Thymus (tissue), 14 donors: ENCODE results near the gene SHISA6. TPM values are rescaled to one million over a fixed set of nuclear protein-coding genes. Genes with fewer than 3 reads are reported as not detected.

Source experiments
- DNase-seq, 9 donors: peaks; one replicate each; pipeline ENCODE4 v3.0.0-alpha.2; 2013; ENCODE audit warnings: low spot score in 9 of 9, low read depth in 6 of 9, missing footprints in 1 of 9
- H3K27ac ChIP-seq, 2 donors: one replicate each; pipeline ENCODE4 v1.5.1; 2013; ENCODE audit warnings: control low read depth in 1 of 2, low read depth in 1 of 2, low read length in 1 of 2, mild to moderate bottlenecking in 1 of 2, moderate library complexity in 1 of 2
- H3K27me3 ChIP-seq, 2 donors: one replicate each; pipeline ENCODE4 v1.5.1; 2013; ENCODE audit warnings: low read length in 1 of 2; ENCODE audit not compliant: control insufficient read depth in 2 of 2, insufficient read depth in 1 of 2
- H3K36me3 ChIP-seq, 2 donors: one replicate each; pipeline ENCODE4 v1.5.1; 2013; ENCODE audit warnings: low read length in 1 of 2, mild to moderate bottlenecking in 1 of 2, moderate library complexity in 1 of 2; ENCODE audit not compliant: control insufficient read depth in 2 of 2, insufficient read depth in 2 of 2
- H3K4me1 ChIP-seq, 2 donors: one replicate each; pipeline ENCODE4 v1.5.1; 2013; ENCODE audit warnings: low read length in 2 of 2; ENCODE audit not compliant: control insufficient read depth in 2 of 2, insufficient read depth in 2 of 2
- H3K4me3 ChIP-seq, 2 donors: one replicate each; pipeline ENCODE4 v1.5.1; 2013; ENCODE audit warnings: low read length in 2 of 2, control low read depth in 1 of 2, mild to moderate bottlenecking in 1 of 2
- H3K9me3 ChIP-seq, 2 donors: one replicate each; pipeline ENCODE4 v1.5.1; 2013; ENCODE audit warnings: low read length in 1 of 2, mild to moderate bottlenecking in 1 of 2; ENCODE audit not compliant: control insufficient read depth in 2 of 2, insufficient read depth in 1 of 2
- WGBS: extraction: QIAGEN DNeasy Blood & Tissue Kit; methylation state at CpG from one replicate; pipeline ENCODE4 v1.1.7; 2013; 5-methylcytosine and 5-hydroxymethylcytosine counted together
- long read RNA-seq, 10 donors: transcript quantifications; one replicate each; lab custom pipeline, GENCODE V29; 2026
- polyA plus RNA-seq: library from polyadenylated mRNA; stranded (reverse); fragments of 200-250 nt; gene quantifications from one replicate; pipeline ENCODE4 v1.2.3, GENCODE V29; 2013
- total RNA-seq: library from RNA; stranded (reverse); fragments of 120-200 nt; gene quantifications from one replicate; pipeline ENCODE4 v1.2.4, GENCODE V29; 2013
- donor health status: healthy.

SHISA6 gene
- total RNA-seq (0.09 TPM), polyA plus RNA-seq (0.02 TPM)
- long read RNA-seq, donor 1: 0 reads
- long read RNA-seq, donor 2: 0 reads
- long read RNA-seq, donor 3: 0 reads
- long read RNA-seq, donor 4: 0 reads
- long read RNA-seq, donor 5: 0 reads
- long read RNA-seq, donor 6: 0 reads
- long read RNA-seq, donor 7: 0 reads
- long read RNA-seq, donor 8: 0 reads
- long read RNA-seq, donor 9: 0 reads
- long read RNA-seq, donor 10: 0 reads

- WGBS: 5% methylated on average over 126 of the region's 126 CpGs
- peaks cover 36 to 43% of the 10 kb centered on the region in 2 donors for H3K27me3 ChIP-seq
- H3K27ac ChIP-seq: no peak within 1 kb of the TSS
These were observed at the start of gene SHISA6 for GRCh38 chr17:11240841-11241610. TSS of gene SHISA6 (plus strand) at chr17:11241213.

GRCh38 chr17:11195801-11196200 is 45.2 kb upstream of the SHISA6 start:
- Histone ChIP-seq H3K4me3 (no peak overlapping the region), H3K27me3 (no peaks in the 10 kb centered on the region), H3K9me3 (no peaks in the 10 kb centered on the region), H3K4me1 (no peaks in the 10 kb centered on the region), H3K27ac (no peak overlapping the region), H3K36me3 (no peaks in the 10 kb centered on the region)
- WGBS: 90% methylated on average over 2 of the region's 2 CpGs
- DNase-seq: no peak

More at GRCh38 chr17:11240841-11241610, at the start of gene SHISA6:
- Histone ChIP-seq H3K9me3 (no peaks in the 10 kb centered on the region), H3K4me1 (no peaks in the 10 kb centered on the region), H3K36me3 (no peaks in the 10 kb centered on the region), H3K4me3 (no peak within 1 kb of the TSS)
- DNase-seq: no peak

- H3K27ac ChIP-seq: no peak overlapping the region
- WGBS: 80% methylated on average over 3 of the region's 3 CpGs
- no peak overlapping the region for H3K4me3 ChIP-seq
- no peaks in the 10 kb centered on the region for H3K4me1 ChIP-seq
- DNase-seq: no peak
- H3K36me3 ChIP-seq: no peaks in the 10 kb centered on the region
- H3K9me3 ChIP-seq: no peaks in the 10 kb centered on the region
- no peaks in the 10 kb centered on the region for H3K27me3 ChIP-seq
These were observed 36.0 kb upstream of the SHISA6 start for GRCh38 chr17:11204991-11205390.

- no peak for DNase-seq
- Histone ChIP-seq H3K36me3 (no peaks in the 10 kb centered on the region), H3K4me1 (no peaks in the 10 kb centered on the region), H3K27me3 (no peaks in the 10 kb centered on the region), H3K4me3 (no peak overlapping the region), H3K27ac (no peak overlapping the region), H3K9me3 (no peaks in the 10 kb centered on the region)
- 36% methylated on average over 6 of the region's 6 CpGs for WGBS
These were observed 35.4 kb upstream of the SHISA6 start for GRCh38 chr17:11205659-11206058.

GRCh38 chr17:11209906-11210305 is 31.1 kb upstream of the SHISA6 start:
- DNase-seq: no peak

GRCh38 chr17:11212792-11213191 is 28.2 kb upstream of the SHISA6 start:
- Histone ChIP-seq H3K4me3 (no peak overlapping the region), H3K27ac (no peak overlapping the region), H3K27me3 (no peaks in the 10 kb centered on the region), H3K36me3 (no peaks in the 10 kb centered on the region), H3K4me1 (no peaks in the 10 kb centered on the region), H3K9me3 (no peaks in the 10 kb centered on the region)
- WGBS: 95% methylated on average over 2 of the region's 2 CpGs
- DNase-seq: no peak

More at GRCh38 chr17:11209906-11210305, 31.1 kb upstream of the SHISA6 start:
- WGBS: 90% methylated on average over 2 of the region's 2 CpGs
- Histone ChIP-seq H3K4me3 (no peak overlapping the region), H3K36me3 (no peaks in the 10 kb centered on the region), H3K4me1 (no peaks in the 10 kb centered on the region), H3K27me3 (no peaks in the 10 kb centered on the region), H3K9me3 (no peaks in the 10 kb centered on the region), H3K27ac (no peak overlapping the region)

GRCh38 chr17:11216976-11217375 is 24.0 kb upstream of the SHISA6 start:
- no peaks in the 10 kb centered on the region for H3K9me3 ChIP-seq
- no peak overlapping the region for H3K4me3 ChIP-seq
- DNase-seq: no peak
- 91% methylated on average over 3 of the region's 3 CpGs for WGBS
- H3K27ac ChIP-seq: no peak overlapping the region
- no peaks in the 10 kb centered on the region for H3K4me1 ChIP-seq
- H3K36me3 ChIP-seq: no peaks in the 10 kb centered on the region
- no peaks in the 10 kb centered on the region for H3K27me3 ChIP-seq

- DNase-seq: no peak
These were observed 19.8 kb upstream of the SHISA6 start for GRCh38 chr17:11221196-11221595.

GRCh38 chr17:11221721-11222120 is 19.3 kb upstream of the SHISA6 start:
- Histone ChIP-seq H3K9me3 (no peaks in the 10 kb centered on the region), H3K4me3 (no peak overlapping the region), H3K4me1 (no peaks in the 10 kb centered on the region), H3K27ac (no peak overlapping the region), H3K27me3 (no peaks in the 10 kb centered on the region), H3K36me3 (no peaks in the 10 kb centered on the region)
- 20% methylated on average over 5 of the region's 5 CpGs for WGBS
- no peak for DNase-seq

More at GRCh38 chr17:11221196-11221595, 19.8 kb upstream of the SHISA6 start:
- Histone ChIP-seq H3K27ac (no peak overlapping the region), H3K4me1 (no peaks in the 10 kb centered on the region), H3K9me3 (no peaks in the 10 kb centered on the region), H3K4me3 (no peak overlapping the region), H3K36me3 (no peaks in the 10 kb centered on the region), H3K27me3 (no peaks in the 10 kb centered on the region)
- 86% methylated on average over 4 of the region's 4 CpGs for WGBS
